HG03378 (cell line): ENCODE data around the gene SORCS2.

Experiments
- ATAC-seq: cut with Tn5 transposase; IDR thresholded peaks from one replicate; pipeline ENCODE4 v1.9.1; 2021; ENCODE audit warnings: mild to moderate bottlenecking, moderate library complexity; ENCODE audit not compliant: unreplicated experiment

SORCS2 gene

DNA sequence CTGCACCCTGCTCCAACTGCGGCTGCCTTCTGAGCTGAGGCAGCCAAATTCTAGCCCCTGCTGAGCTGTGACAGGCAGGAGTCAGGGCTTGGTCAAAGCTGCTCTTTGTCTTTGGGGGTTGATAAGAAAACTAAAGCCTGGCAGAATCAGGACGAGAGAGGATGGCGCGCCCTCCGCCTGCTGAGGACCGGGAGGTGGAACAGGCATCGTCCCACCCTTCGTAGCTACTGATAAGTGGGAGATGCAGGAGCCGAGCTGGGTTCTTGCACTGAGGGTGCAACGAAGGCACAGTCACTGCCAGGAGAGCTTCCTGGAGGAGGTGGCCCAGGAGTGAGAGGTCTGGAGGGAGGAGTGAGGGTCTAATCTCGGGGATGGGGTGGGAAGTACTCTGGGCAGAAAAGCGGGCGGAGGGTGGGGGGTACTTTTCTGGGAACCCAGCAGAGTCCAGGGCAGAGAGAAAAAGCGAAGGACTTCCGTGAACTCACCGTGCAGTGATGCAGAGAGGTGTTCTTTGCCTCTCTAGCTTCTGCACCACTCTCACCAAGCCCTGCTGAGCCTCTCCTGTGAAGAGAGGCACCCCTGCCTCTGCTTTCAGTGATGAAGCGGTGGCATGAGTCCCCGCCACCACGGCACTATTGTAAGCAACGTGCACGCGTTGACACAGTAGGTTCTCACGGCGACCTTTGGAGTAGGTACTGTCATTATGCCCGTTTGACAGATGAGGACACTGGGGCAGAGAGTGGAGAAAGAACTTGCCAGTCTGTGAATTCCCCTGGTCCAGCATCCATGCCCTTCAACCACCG lies 107.8 kb downstream of the SORCS2 start:
- no peak for ATAC-seq

DNA sequence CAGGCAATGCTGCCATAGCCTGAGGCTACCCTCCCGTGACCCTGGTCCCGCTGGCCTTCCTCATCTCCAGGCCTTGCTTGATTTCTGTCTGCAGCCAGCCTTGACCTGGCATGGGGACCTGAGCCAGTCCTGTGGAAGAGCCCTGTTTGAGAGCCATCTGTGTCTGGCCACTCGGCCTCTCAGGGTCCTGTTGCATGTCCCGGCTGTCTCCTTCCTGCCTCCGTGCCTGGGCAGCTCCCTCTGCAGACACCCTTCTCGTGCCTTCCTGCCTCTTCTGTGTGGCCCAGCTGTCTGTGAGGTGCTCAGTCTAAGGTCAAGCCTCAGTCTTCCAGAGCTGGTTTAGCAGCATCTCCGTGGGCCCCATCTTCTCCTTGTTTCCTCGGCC lies 108.4 kb downstream of the SORCS2 start:
- no peak for ATAC-seq

DNA sequence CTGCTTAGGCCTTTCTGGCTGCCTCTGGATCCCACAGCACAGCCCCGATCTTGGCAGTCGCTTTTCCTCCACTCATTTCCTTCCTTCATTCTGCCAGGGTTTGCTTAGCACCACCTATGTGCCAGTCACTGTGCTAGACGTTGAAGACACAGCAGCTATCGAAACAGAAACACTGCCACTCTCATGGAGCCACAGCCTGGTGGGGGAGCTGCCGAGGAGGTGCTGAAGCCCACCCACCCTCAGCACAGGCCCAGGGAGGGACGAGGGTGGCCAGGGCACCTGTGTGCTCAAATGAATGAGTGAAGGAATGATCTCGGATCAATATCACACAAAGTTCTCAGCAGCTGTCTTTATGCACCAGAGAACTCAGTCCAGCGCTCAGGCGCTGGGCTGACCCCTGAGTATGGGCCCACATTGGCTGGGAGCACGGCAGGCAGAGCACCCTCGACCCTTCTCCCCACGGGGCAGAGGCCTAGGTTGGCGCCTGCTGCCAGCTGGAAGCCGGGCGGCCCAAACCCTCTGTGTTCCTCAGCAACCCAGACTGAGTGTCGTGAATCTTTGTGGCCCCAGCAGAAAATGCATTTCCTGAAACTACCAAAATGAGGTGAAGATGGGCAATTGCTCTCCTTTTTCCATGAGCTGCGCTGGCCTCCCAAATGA lies 108.9 kb downstream of the SORCS2 start:
- no peak for ATAC-seq

- no peak for ATAC-seq
These were observed 109.7 kb downstream of the SORCS2 start for GRCh38 chr4:7301846-7302630.

- no peak for ATAC-seq
These were observed 110.6 kb downstream of the SORCS2 start for GRCh38 chr4:7302781-7303404.

GRCh38 chr4:7303561-7303960 lies 111.2 kb downstream of the SORCS2 start:
- no peak for ATAC-seq

DNA sequence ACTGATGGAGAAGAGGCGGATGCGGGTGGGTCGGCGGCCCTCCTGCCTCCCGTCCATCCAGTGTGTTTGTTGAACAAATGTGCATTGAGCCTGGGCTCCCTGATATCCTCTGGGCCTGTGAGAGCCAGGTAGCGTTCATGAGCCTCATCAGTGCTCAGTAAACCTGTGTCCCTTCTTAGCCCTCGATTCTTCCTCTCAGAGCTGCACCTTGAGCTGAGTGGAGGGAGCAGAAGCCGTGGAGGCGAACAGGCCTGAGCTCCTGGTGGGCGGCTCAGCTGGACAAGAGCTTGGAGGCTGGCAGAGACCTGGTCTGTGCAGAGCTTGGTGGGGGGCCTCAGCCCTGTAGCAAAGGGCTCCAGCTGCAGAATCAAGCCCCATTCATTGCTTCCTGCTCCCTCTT lies 112.1 kb downstream of the SORCS2 start:
- no peak for ATAC-seq

- ATAC-seq, result no peak
These were observed 114.0 kb downstream of the SORCS2 start for GRCh38 chr4:7306021-7306965.

- no peak for ATAC-seq
These were observed 114.6 kb downstream of the SORCS2 start for GRCh38 chr4:7306986-7307385.

DNA sequence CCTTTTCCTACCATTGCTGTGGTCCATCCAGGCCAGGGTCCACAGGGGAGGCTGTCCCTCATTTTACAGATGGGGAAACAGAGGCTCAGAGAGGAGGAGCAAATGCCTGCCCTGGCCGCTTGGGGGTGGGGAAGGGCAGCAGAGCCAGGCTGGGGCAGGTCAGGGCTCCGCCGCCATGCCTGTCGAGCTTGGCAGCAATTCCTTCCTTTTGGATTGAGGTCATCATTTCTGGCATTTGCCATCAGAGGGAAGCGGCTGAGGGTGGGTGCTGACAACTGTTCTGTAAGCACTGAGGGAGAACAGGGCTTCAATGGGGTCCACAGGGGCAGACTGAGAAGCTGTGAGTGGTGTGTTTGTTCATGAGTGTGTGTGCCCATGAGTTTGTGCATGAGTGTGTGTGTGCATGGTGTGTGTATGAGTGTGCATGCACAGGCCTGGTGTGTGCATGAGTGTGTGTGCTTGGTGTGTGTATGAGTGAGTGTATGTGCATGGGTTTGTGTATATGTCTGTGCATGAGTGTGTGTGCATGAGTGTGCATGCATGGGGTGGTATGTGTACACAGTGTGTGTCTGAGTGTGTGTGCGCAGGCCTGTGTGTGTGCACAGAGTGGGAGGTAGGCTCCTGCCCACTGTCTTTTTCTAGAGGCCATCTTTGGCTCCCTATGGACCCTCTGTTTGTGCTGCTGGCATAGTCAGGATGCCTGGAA lies 115.2 kb downstream of the SORCS2 start:
- no peak for ATAC-seq

DNA sequence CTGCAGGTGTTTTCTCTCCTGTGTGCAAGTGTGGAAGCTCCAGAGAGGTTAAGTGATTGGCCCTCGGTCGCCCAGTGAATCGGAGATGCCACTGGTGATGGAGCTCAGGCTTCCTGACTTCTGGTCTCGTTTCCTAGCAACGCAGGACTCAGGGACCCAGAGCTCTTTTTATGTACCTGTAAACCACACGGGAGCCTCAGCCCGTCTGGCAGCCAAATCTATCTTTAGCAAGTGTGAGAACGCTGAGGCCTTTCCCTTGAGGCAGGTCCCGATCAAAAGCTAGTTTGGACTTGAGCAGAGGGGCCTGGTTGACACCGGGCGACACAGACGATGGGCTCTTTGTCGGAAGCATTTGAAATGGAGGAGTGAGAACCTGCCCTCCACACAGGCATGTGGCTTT lies 116.8 kb downstream of the SORCS2 start:
- ATAC-seq, result no peak

DNA sequence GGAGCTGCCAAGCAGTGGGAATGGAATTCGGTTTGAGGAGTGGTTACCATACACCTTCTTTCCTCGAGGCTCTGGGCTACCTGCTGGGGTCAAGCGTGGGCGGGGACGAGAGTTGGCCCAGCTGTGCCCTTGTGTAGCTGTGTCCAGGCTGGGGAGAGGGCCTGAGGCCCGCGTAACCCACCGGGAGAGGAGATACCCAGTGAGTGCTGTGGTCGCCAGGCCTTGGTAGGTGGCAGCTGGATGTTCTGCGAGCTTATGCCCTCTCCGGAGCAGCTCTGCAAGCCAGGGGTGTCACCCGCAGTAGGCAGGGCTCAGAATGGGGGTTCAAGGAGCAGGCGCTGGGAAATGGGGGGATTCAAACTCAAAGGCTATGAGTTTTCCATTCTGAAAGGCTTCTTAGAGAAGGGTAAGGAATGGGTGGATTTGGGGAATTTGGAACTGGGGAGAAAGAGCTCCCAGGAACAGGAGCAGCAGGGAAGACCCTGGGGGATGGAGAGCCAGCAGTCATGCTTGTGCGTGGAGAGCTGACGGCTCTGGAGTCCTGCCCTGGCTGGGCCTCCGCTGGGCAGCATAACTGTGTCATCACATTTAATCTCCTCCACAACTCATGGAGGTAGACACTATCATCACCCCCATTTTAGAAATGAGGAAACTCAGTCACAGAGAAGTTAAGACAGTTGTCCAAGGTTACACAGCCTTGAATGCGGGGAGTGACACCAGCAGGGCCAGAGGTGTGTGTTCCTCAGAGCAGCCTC lies 117.5 kb downstream of the SORCS2 start:
- no peak for ATAC-seq

DNA sequence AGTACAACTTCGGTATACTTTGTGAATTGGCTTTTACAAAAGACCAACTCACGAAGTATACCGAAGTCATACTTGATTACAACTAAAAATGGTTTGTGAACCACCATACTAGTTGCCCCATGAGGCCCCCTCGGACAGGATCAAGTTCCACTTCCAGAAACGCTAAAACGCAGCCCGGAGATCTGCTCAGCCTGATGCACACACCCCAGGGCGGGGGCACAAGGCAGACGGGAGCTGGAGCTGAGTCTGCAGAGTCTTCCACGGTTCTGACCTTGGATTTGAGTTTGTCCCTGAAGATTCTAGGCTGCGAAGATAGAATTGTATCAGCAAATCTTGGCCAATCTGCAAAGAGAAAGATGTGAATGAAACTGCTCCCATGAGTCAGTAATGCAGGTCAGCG lies 118.1 kb downstream of the SORCS2 start:
- ATAC-seq, result no peak

DNA sequence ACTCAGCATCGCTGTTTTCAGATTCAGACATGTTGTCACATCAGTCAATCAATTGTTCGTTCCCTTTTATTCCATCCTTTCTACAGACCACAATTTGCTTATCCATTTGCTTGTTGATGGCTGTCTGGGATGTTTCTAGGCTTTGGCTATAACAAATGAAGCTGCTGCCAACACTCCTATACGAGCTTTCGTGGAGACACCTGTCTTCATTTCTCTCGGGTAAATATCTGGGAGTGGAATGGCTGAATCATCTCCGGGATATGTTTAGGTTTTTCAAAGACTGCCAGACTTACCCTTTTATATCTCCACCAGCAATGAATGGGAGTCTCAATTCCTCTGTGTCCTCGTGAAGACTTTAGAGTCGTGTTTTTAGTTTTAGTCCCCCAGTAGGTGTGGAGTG lies 118.9 kb downstream of the SORCS2 start:
- no peak for ATAC-seq

GRCh38 chr4:7312691-7313090 lies 120.4 kb downstream of the SORCS2 start:
- ATAC-seq, result no peak

GRCh38 chr4:7313347-7313811 lies 121.0 kb downstream of the SORCS2 start:
- no peak for ATAC-seq

DNA sequence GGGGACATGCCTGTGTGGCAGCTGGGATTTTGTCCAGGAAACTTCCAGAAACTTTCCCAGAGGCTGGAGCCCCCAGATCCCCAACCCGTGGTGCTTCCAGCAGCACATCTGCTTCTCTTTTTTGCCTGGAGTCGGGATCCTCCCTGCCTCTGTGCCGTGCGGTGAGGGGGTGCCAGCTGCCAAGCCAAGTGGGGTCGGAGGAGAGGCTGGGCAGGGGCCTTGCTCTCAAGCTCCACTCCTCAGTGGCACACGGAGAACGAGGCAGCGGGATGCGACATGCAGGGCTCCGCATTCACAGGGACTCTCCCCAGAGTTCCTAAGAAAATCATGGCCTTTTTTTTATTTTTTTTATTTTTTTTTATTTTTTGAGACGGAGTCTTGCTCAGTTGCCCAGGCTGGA lies 121.7 kb downstream of the SORCS2 start:
- ATAC-seq, result no peak

DNA sequence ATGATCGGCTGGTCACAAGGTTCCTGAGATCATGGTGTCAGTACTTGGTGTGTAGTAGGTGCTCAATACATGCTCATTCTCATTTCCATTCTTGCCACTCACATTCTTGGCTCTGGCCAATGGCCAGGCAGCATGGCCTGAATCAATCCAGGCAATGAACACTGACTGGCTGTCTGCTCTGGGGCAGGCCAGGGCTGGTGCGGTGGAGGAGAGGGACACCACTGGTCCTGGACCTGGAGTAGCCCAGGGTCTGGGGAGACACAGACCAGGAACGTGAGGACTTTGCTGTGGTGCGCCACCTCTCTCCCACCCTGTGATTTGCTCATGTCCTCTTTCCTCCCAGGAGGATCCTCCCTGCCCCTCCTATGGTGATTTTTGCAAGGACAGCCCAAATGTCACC lies 122.9 kb downstream of the SORCS2 start:
- ATAC-seq, result no peak

- no peak for ATAC-seq
These were observed 123.6 kb downstream of the SORCS2 start for GRCh38 chr4:7315935-7316334.
